ENCODE measurements around the gene ADAM12. TPM values are rescaled to one million over a fixed set of nuclear protein-coding genes. Genes with fewer than 3 reads are reported as not detected.

Gene ADAM12
- total RNA-seq, 1 donor from 2014 or later: 8.0 TPM

DNA sequence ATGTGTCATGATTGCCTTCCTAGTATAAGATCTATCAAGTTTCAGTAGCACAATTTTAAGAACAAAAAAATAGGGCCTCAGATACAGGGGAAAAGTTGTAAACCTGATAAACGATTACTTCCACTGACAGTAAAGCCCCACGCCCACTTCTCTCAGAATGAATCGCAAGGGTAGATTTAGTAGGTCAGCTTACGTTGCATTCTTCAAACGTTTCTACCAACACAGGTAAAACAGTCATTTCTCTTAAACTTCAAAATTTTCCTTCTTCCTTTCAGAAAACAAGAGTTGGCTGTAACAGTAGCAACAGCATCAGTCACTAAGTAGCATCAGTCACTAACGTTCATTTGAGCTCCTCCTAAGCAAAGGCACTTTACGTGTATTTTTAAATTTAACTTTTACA lies 221.5 kb downstream of the ADAM12 start:
- H3K9me3 Mint-ChIP-seq: peaks cover 8% of the 10 kb centered on the region
- H3K27ac Mint-ChIP-seq: no peak overlapping the region

GRCh38 chr10:126165874-126166273 lies 222.4 kb downstream of the ADAM12 start:
- no peaks in the 10 kb centered on the region for H3K36me3 Mint-ChIP-seq
- no peak overlapping the region for H3K27ac Mint-ChIP-seq
- Histone ChIP-seq H3K9ac (no peak overlapping the region), H2AFZ (replicated peaks) (no peak overlapping the region), H3K4me3 (no peak overlapping the region), H3K4me2 (no peak overlapping the region), H3K79me2 (ENCODE audit: low read depth) (no peaks in the 10 kb centered on the region), H3K36me3 (no peaks in the 10 kb centered on the region), H3F3A (ENCODE audit: low read depth) (no peaks in the 10 kb centered on the region), H4K20me1 (ENCODE audit: low read depth) (no peaks in the 10 kb centered on the region), H3K4me1 (peaks cover 17% of the 10 kb centered on the region), H3K27ac (no peak overlapping the region), H3K9me3 (ENCODE audit: low read depth) (no peaks in the 10 kb centered on the region), H3K27me3 (no peaks in the 10 kb centered on the region)
- DNase-seq (ENCODE audit: low spot score): no peak
- H3K4me3 Mint-ChIP-seq: no peak overlapping the region
- peaks cover 8% of the 10 kb centered on the region for H3K9me3 Mint-ChIP-seq
- peaks cover 12% of the 10 kb centered on the region for H3K27me3 Mint-ChIP-seq (ENCODE audit: insufficient read depth, low read depth)
- TF ChIP-seq EZH2phosphoT487 (IDR thresholded peaks at IDR 0.05) (no peak), EZH2 (IDR thresholded peaks at IDR 0.05) (no peak)
- peaks cover 21% of the 10 kb centered on the region for H3K4me1 Mint-ChIP-seq

More for the DNA sequence above, 221.5 kb downstream of the ADAM12 start:
- H4K20me1 ChIP-seq (ENCODE audit: low read depth): no peaks in the 10 kb centered on the region
- H3K9me3 ChIP-seq (ENCODE audit: low read depth): no peaks in the 10 kb centered on the region
- Mint-ChIP-seq H3K36me3 (no peaks in the 10 kb centered on the region), H3K4me3 (no peak overlapping the region), H3K27me3 (ENCODE audit: insufficient read depth, low read depth) (peaks cover 8% of the 10 kb centered on the region), H3K4me1 (peaks cover 20% of the 10 kb centered on the region)
- H3K27ac ChIP-seq: no peak overlapping the region
- H3K27me3 ChIP-seq: no peaks in the 10 kb centered on the region
- no peaks in the 10 kb centered on the region for H3K36me3 ChIP-seq
- no peak for DNase-seq (ENCODE audit: low spot score)
- no peak overlapping the region for H3K9ac ChIP-seq
- TF ChIP-seq EZH2 (IDR thresholded peaks at IDR 0.05): no peak
- no peak for TF ChIP-seq CTCF (IDR thresholded peaks at IDR 0.05)
- no peak for TF ChIP-seq EZH2phosphoT487 (IDR thresholded peaks at IDR 0.05)
- no peak overlapping the region for H3K4me2 ChIP-seq
- H3K4me3 ChIP-seq: no peak overlapping the region
- no peaks in the 10 kb centered on the region for H3K79me2 ChIP-seq (ENCODE audit: low read depth)
- H2AFZ ChIP-seq (replicated peaks): no peak overlapping the region
- no peaks in the 10 kb centered on the region for H3F3A ChIP-seq (ENCODE audit: low read depth)
- peaks cover 18% of the 10 kb centered on the region for H3K4me1 ChIP-seq

DNA sequence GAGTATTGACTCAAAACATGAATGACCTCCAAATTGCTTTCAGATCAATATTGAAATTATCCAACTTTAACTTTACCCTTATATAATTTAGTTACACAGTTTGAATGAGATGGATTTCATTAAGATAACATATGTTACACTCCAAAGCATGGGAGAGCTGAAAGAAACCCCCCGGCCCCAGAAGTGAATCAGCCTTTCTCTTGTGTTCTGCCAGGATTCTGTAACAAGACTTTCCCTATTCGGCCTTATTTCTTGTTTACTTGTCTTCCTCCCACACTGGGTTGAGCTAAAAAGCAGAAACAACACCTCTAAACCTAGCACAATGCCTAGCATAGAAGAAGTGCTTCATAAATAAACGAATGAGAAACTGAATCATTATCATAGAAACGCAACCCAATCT lies 224.8 kb downstream of the ADAM12 start:
- H3K36me3 ChIP-seq: no peaks in the 10 kb centered on the region
- H3K4me2 ChIP-seq: no peak overlapping the region
- no peak overlapping the region for H3K4me3 ChIP-seq
- H3K27me3 ChIP-seq: no peaks in the 10 kb centered on the region
- H3K79me2 ChIP-seq (ENCODE audit: low read depth): no peaks in the 10 kb centered on the region
- H3K4me1 Mint-ChIP-seq: peaks cover 12% of the 10 kb centered on the region
- DNase-seq (ENCODE audit: low spot score): no peak
- no peaks in the 10 kb centered on the region for H3F3A ChIP-seq (ENCODE audit: low read depth)
- no peak overlapping the region for H3K9ac ChIP-seq
- no peaks in the 10 kb centered on the region for H3K9me3 ChIP-seq (ENCODE audit: low read depth)
- no peak overlapping the region for H3K27ac ChIP-seq
- H3K4me3 Mint-ChIP-seq: no peak overlapping the region
- peaks cover 8% of the 10 kb centered on the region for H3K9me3 Mint-ChIP-seq
- no peaks in the 10 kb centered on the region for H3K36me3 Mint-ChIP-seq
- H4K20me1 ChIP-seq (ENCODE audit: low read depth): no peaks in the 10 kb centered on the region
- H3K27ac Mint-ChIP-seq: no peak overlapping the region
- no peak for TF ChIP-seq CTCF (IDR thresholded peaks at IDR 0.05)
- TF ChIP-seq EZH2phosphoT487 (IDR thresholded peaks at IDR 0.05): no peak
- TF ChIP-seq EZH2 (IDR thresholded peaks at IDR 0.05): no peak
- H3K4me1 ChIP-seq: peaks cover 5% of the 10 kb centered on the region
- H2AFZ ChIP-seq (replicated peaks): no peak overlapping the region
- peaks cover 9% of the 10 kb centered on the region for H3K27me3 Mint-ChIP-seq (ENCODE audit: insufficient read depth, low read depth)

DNA sequence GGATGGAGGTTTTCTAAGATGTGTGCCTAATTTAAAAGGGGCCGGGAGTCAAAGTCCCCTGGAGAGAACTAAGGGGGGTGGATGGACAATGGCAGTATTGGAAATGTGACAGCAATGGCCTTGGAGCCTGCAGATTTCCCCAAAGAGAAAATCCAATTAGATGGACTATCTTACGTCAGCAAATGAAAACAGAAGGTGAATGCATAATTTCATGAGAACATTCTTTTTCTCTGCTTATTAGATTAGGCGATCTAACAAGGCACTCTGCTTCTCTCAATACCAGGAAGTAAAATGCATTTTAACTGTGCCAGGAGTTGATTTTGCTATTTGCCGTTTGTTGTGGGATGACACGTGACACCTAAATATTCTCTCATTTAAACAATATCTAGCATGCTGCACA lies 226.6 kb downstream of the ADAM12 start:
- H3K9me3 Mint-ChIP-seq: peaks cover 8% of the 10 kb centered on the region
- H4K20me1 ChIP-seq (ENCODE audit: low read depth): no peaks in the 10 kb centered on the region
- H2AFZ ChIP-seq (replicated peaks): no peak overlapping the region
- no peaks in the 10 kb centered on the region for H3K36me3 ChIP-seq
- H3K9ac ChIP-seq: no peak overlapping the region
- H3K9me3 ChIP-seq (ENCODE audit: low read depth): no peaks in the 10 kb centered on the region
- no peak overlapping the region for H3K4me3 ChIP-seq
- no peaks in the 10 kb centered on the region for H3K36me3 Mint-ChIP-seq
- no peak for DNase-seq (ENCODE audit: low spot score)
- H3K4me1 Mint-ChIP-seq: peaks cover 22% of the 10 kb centered on the region
- no peak for TF ChIP-seq CTCF (IDR thresholded peaks at IDR 0.05)
- TF ChIP-seq EZH2 (IDR thresholded peaks at IDR 0.05): no peak
- TF ChIP-seq EZH2phosphoT487 (IDR thresholded peaks at IDR 0.05): no peak
- H3K4me2 ChIP-seq: no peak overlapping the region
- no peak overlapping the region for H3K27ac ChIP-seq
- H3F3A ChIP-seq (ENCODE audit: low read depth): peaks cover 5% of the 10 kb centered on the region
- H3K27me3 ChIP-seq: no peaks in the 10 kb centered on the region
- H3K27ac Mint-ChIP-seq: peak overlapping the region; percentile 32
- no peak overlapping the region for H3K4me3 Mint-ChIP-seq
- peaks cover 12% of the 10 kb centered on the region for H3K4me1 ChIP-seq
- H3K79me2 ChIP-seq (ENCODE audit: low read depth): no peaks in the 10 kb centered on the region
- peaks cover 9% of the 10 kb centered on the region for H3K27me3 Mint-ChIP-seq (ENCODE audit: insufficient read depth, low read depth)
